HG02970 (cell line): ENCODE results near the gene ZFYVE28.
A peak's percentile ranks its signal among the peaks of the same experiment; 100 is the strongest.

Source experiments
- ATAC-seq: cut with Tn5 transposase; IDR thresholded peaks from one replicate; pipeline ENCODE4 v1.9.1; 2021; ENCODE audit warnings: mild to moderate bottlenecking, moderate library complexity, moderate number of reproducible peaks; ENCODE audit not compliant: unreplicated experiment, low FRiP score

ZFYVE28 gene

GRCh38 chr4:2412885-2413716 is 5.3 kb downstream of the ZFYVE28 start:
- ATAC-seq: peak; percentile 44

GRCh38 chr4:2412534-2412884 is 5.9 kb downstream of the ZFYVE28 start:
- ATAC-seq: no peak

GRCh38 chr4:2411786-2412510 is 6.5 kb downstream of the ZFYVE28 start:
- ATAC-seq: no peak

- ATAC-seq: no peak
Observed at GRCh38 chr4:2409381-2409783, 9.1 kb downstream of the ZFYVE28 start.

- ATAC-seq: no peak
Observed at GRCh38 chr4:2408976-2409375, 9.5 kb downstream of the ZFYVE28 start.

- ATAC-seq: no peak
Observed at GRCh38 chr4:2408401-2408958, 10.0 kb downstream of the ZFYVE28 start.

GRCh38 chr4:2407991-2408342 is 10.5 kb downstream of the ZFYVE28 start:
- ATAC-seq: no peak

GRCh38 chr4:2406920-2407319 is 11.5 kb downstream of the ZFYVE28 start:
- no peak for ATAC-seq

GRCh38 chr4:2406406-2406805 is 12.0 kb downstream of the ZFYVE28 start:
- ATAC-seq: no peak

GRCh38 chr4:2402941-2403340 is 15.5 kb downstream of the ZFYVE28 start:
- ATAC-seq: no peak

GRCh38 chr4:2402048-2402842 is 16.2 kb downstream of the ZFYVE28 start:
- ATAC-seq: no peak

GRCh38 chr4:2401610-2401983 is 16.8 kb downstream of the ZFYVE28 start:
- no peak for ATAC-seq

GRCh38 chr4:2400841-2401609 is 17.4 kb downstream of the ZFYVE28 start:
- ATAC-seq: no peak

GRCh38 chr4:2399631-2400190 is 18.7 kb downstream of the ZFYVE28 start:
- no peak for ATAC-seq

GRCh38 chr4:2399216-2399615 is 19.2 kb downstream of the ZFYVE28 start:
- ATAC-seq: no peak

- no peak for ATAC-seq
Observed at GRCh38 chr4:2397596-2398379, 20.7 kb downstream of the ZFYVE28 start.

- ATAC-seq: no peak
Observed at GRCh38 chr4:2396781-2397368, 21.6 kb downstream of the ZFYVE28 start.

GRCh38 chr4:2395584-2395983 is 22.9 kb downstream of the ZFYVE28 start:
- ATAC-seq: no peak

GRCh38 chr4:2395038-2395437 is 23.4 kb downstream of the ZFYVE28 start:
- no peak for ATAC-seq
